PC-9 (cell line): ENCODE data around the gene VAT1L. TPM values are rescaled to one million over a fixed set of nuclear protein-coding genes. Genes with fewer than 3 reads are reported as not detected.

ENCODE experiments used
- BruUV-seq: library from RNA; stranded (reverse); fragments of 400-500 nt; replicated peaks from 2 replicates; lab custom pipeline; 2021; lab: Mats Ljungman, UMichigan
- CTCF ChIA-PET: fragments of 300-600 bp; sonication (Branson Sonifier 250); formaldehyde crosslinking; loops from one replicate; lab custom pipeline; 2022; ENCODE audit warnings: antibody characterized with exemption; lab: Charles Lee
- POLR2A ChIA-PET: fragments of 300-600 bp; sonication (Branson Sonifier 250); formaldehyde crosslinking; loops from one replicate; lab custom pipeline; 2022; ENCODE audit warnings: antibody characterized with exemption; ENCODE audit not compliant: unreplicated experiment; lab: Charles Lee
- DNase-seq, 2 experiments: peaks; one replicate each; pipeline versions ENCODE4 v3.0.0 to v3.0.0-alpha.2; 2015 to 2022; ENCODE audit warnings: mixed read lengths in 1 of 2
- H2AFZ ChIP-seq: fragments of 200-600 bp; sonication (generic); 2 replicates; pipeline ENCODE4 v1.8.1; 2017; ENCODE audit warnings: antibody characterized with exemption
- H3F3A ChIP-seq: fragments of 200-600 bp; sonication (generic); 2 replicates; pipeline ENCODE4 v1.8.1; 2017; ENCODE audit warnings: antibody characterized with exemption, mild to moderate bottlenecking, low read depth; ENCODE audit not compliant: insufficient read depth
- H3K27ac ChIP-seq: fragments of 200-600 bp; sonication (generic); 2 replicates; pipeline ENCODE4 v1.6.1; 2016; ENCODE audit warnings: mixed run types
- H3K27me3 ChIP-seq: fragments of 200-600 bp; sonication (generic); 2 replicates; pipeline ENCODE4 v1.6.1; 2016; ENCODE audit warnings: low read depth, mixed run types; ENCODE audit not compliant: insufficient read depth
- H3K36me3 ChIP-seq: fragments of 200-600 bp; sonication (generic); 2 replicates; pipeline ENCODE4 v1.6.1; 2016; ENCODE audit warnings: low read depth, mixed run types
- H3K4me1 ChIP-seq: fragments of 200-600 bp; sonication (generic); replicated peaks from 2 replicates; pipeline ENCODE4 v1.6.1; 2016; ENCODE audit warnings: mixed run types; ENCODE audit not compliant: insufficient read depth
- H3K4me2 ChIP-seq: fragments of 200-600 bp; sonication (generic); 2 replicates; pipeline ENCODE4 v1.6.1; 2017; ENCODE audit warnings: mixed run types
- H3K4me3 ChIP-seq: fragments of 200-600 bp; sonication (generic); 2 replicates; pipeline ENCODE4 v1.6.1; 2016; ENCODE audit warnings: mixed run types
- H3K79me2 ChIP-seq: fragments of 200-600 bp; sonication (generic); 2 replicates; pipeline ENCODE4 v1.6.1; 2017; ENCODE audit warnings: low read depth, mixed run types
- H3K9me2 ChIP-seq: fragments of 200-600 bp; sonication (generic); 2 replicates; pipeline ENCODE4 v1.8.1; 2017; ENCODE audit warnings: mild to moderate bottlenecking; ENCODE audit not compliant: insufficient read depth
- H3K9me3 ChIP-seq: fragments of 200-600 bp; sonication (generic); 2 replicates; pipeline ENCODE4 v1.8.1; 2016; ENCODE audit warnings: low read depth; ENCODE audit not compliant: insufficient read depth
- H4K20me1 ChIP-seq: fragments of 200-600 bp; sonication (generic); 2 replicates; pipeline ENCODE4 v1.8.1; 2017; ENCODE audit not compliant: insufficient read depth
- EZH2 ChIP-seq: fragments of 200-600 bp; sonication (generic); IDR thresholded peaks from 2 replicates; pipeline ENCODE4 v1.8.0; 2017; ENCODE audit warnings: antibody characterized with exemption, low read depth
- intact Hi-C: fragments of 100-400 bp; cut with micrococcal nuclease; formaldehyde crosslinking; loops from one replicate; pipeline ENCODE4 v1.10.0; 2022; ENCODE audit not compliant: unreplicated experiment
- total RNA-seq: library from RNA; stranded (reverse); gene quantifications from 2 replicates; pipeline ENCODE4 v1.2.3, GENCODE V29; 2021
- TF ChIP-seq, protein P1 (sequence below): fragments of 200-600 bp; sonication (generic); conservative IDR thresholded peaks from 2 replicates; pipeline ENCODE4 v1.6.1; 2017; ENCODE audit warnings: mixed run types, antibody characterized with exemption, mild to moderate bottlenecking, moderate library complexity

VAT1L gene
- total RNA-seq, 1 experiment from 2014 or later = not detected

DNA sequence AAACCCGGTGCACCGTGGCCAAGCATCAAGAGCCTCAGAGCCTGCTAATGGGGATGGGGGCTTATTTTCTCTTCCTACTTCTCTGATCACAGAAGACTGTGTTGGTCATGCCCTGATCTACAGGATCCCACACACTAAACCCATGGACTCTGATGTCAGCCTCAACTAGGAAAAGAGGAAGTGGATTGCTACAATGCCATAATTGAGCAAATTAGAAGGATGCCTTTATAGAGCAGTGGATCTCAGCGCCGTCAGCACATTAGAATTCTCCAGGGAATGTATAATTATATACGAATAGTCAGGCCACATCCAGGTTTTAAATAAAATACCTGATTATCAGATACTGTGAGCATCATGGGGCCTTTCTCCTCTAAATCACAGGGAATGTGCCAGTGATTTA lies 64.8 kb downstream of the VAT1L start:
- Histone ChIP-seq H4K20me1 (no peaks in the 10 kb centered on the region), H3K9me2 (no peaks in the 10 kb centered on the region), H3K79me2 (no peaks in the 10 kb centered on the region), H2AFZ (no peak overlapping the region), H3K27me3 (peaks cover 83% of the 10 kb centered on the region), H3K4me1 (no peaks in the 10 kb centered on the region), H3K9me3 (no peaks in the 10 kb centered on the region), H3K36me3 (no peaks in the 10 kb centered on the region), H3K27ac (no peak overlapping the region), H3F3A (no peaks in the 10 kb centered on the region), H3K4me2 (no peak overlapping the region), H3K4me3 (no peak overlapping the region)
- DNase-seq = no peak
- intact Hi-C loops = no loop called here
- ChIA-PET POLR2A (no interaction called here), CTCF (no interaction called here)
- no TSS peak for BruUV-seq
- TF ChIP-seq, protein P1, sequence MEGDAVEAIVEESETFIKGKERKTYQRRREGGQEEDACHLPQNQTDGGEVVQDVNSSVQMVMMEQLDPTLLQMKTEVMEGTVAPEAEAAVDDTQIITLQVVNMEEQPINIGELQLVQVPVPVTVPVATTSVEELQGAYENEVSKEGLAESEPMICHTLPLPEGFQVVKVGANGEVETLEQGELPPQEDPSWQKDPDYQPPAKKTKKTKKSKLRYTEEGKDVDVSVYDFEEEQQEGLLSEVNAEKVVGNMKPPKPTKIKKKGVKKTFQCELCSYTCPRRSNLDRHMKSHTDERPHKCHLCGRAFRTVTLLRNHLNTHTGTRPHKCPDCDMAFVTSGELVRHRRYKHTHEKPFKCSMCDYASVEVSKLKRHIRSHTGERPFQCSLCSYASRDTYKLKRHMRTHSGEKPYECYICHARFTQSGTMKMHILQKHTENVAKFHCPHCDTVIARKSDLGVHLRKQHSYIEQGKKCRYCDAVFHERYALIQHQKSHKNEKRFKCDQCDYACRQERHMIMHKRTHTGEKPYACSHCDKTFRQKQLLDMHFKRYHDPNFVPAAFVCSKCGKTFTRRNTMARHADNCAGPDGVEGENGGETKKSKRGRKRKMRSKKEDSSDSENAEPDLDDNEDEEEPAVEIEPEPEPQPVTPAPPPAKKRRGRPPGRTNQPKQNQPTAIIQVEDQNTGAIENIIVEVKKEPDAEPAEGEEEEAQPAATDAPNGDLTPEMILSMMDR = no peak
- TF ChIP-seq EZH2 = no peak

DNA sequence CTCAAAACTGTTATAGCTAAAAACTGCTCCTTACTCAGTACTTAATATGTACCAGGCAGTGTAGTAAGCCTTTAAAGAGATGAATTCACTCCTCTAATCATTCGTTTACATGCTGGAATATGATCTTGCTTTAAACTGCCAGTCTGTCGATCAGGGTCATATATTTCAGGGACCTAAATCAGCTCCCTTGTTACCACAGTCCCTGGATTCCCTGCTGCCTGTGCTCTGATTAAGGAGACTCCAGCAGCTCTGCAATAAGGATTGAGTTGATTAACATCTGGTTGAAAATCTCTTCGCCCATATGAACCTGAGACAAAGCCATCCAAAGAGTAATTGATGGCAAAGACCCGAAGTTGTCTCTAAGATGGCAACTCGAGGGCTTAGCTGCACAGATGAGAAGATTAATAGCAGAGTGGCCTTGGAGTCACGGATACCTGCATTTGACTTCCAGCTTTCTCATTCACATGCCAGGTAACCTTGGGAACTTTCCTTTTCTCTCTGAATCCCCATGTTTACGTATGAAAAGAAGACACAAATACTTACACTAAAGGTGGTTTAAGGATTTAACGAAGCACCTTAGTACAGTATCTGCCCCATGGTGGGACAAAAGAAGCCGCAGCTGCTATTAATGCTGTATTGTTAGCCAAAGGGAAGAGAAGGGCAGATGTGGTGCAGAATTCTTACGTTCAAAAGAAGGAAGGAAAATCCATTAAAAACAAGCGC lies 68.2 kb downstream of the VAT1L start:
- Histone ChIP-seq H3K9me2 (no peaks in the 10 kb centered on the region), H3K79me2 (no peaks in the 10 kb centered on the region), H3K27me3 (peaks cover 86% of the 10 kb centered on the region), H3K27ac (no peak overlapping the region), H2AFZ (no peak overlapping the region), H4K20me1 (no peaks in the 10 kb centered on the region), H3K4me3 (no peak overlapping the region), H3K4me1 (no peaks in the 10 kb centered on the region), H3K4me2 (no peak overlapping the region), H3K36me3 (no peaks in the 10 kb centered on the region), H3K9me3 (no peaks in the 10 kb centered on the region), H3F3A (no peaks in the 10 kb centered on the region)
- ChIA-PET POLR2A (no interaction called here), CTCF (no interaction called here)
- no TSS peak for BruUV-seq
- TF ChIP-seq, protein P1 = no peak
- TF ChIP-seq EZH2 = no peak
- DNase-seq = no peak
- intact Hi-C loops = no loop called here

DNA sequence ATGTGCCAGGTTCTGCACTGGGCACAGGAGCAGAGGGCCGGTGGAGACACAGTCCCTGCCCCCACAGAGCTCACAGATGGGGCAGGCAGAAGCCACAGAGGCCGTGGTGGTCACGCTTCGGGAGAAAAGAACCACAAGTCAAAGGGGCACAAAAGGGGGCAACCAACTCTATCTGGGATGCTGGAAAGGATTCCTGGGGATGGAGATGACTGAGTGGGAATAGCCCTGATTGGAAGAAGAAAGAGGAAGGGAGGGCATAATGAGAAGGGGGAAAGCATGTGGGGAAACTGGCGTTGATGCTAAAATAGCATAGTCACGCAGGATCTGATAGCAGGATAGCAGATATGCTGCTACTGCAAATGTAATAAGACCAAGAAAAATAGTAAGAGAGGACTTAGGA lies 69.7 kb downstream of the VAT1L start:
- no peak overlapping the region for H3K27ac ChIP-seq
- peaks cover 85% of the 10 kb centered on the region for H3K27me3 ChIP-seq
- no peaks in the 10 kb centered on the region for H3K79me2 ChIP-seq
- no peaks in the 10 kb centered on the region for H3K36me3 ChIP-seq
- POLR2A ChIA-PET = no interaction called here
- H4K20me1 ChIP-seq = no peaks in the 10 kb centered on the region
- H3F3A ChIP-seq = no peaks in the 10 kb centered on the region
- H3K4me1 ChIP-seq = no peaks in the 10 kb centered on the region
- no peak overlapping the region for H3K4me3 ChIP-seq
- DNase-seq = no peak
- no peak overlapping the region for H3K4me2 ChIP-seq
- H2AFZ ChIP-seq = no peak overlapping the region
- H3K9me3 ChIP-seq = no peaks in the 10 kb centered on the region
- H3K9me2 ChIP-seq = no peaks in the 10 kb centered on the region
- intact Hi-C loops = no loop called here
- CTCF ChIA-PET = no interaction called here
- BruUV-seq = no TSS peak
- TF ChIP-seq, protein P1 = no peak
- no peak for TF ChIP-seq EZH2
